IPS DF 4.7 (cell line): ENCODE results near the gene MCF2L2.

Experiments used
- DNase-seq: peaks from one replicate; pipeline ENCODE4 v3.0.0-alpha.2; 2013; ENCODE audit warnings: low spot score; ENCODE audit errors: extremely low read depth

The MCF2L2 gene

DNA sequence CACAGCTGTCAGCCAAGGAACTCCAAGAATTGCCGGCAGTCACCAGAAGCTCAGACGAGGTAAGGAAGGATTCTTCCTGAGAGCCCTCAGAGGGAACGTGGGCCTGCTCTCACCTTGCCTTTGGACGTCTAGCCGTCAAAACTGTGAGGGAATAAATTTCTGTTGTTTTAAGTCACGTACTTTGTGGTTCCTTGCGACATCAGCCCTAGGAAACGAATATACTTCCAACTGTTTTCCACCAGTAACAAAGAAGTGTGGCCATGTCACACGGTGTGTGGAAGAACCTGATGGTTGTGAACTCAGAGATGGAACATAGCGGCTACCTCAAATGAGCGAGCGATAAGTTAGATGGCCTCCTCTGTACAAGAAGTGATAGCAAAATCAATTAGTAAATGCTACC, 216.3 kb downstream of the MCF2L2 start:
- DNase-seq = no peak

DNA sequence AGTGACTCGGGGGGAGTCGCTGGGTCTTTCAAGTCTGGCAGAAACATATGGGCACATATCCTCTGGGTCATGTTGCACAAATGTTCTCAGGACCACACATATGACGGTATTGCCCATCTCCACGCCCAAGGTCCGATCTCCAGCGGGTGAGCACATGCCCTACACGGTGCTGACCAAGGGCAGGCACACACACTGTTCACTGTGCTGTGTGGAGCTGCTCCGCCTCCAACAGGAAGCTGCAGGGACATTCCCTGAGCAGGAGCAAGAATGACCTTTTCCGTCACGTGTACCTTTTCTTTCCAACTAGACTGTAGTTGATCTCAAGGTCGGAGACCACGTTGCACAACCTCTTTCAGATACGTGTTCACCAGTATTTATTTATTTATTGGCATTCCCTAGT, 217.1 kb downstream of the MCF2L2 start:
- no peak for DNase-seq

DNA sequence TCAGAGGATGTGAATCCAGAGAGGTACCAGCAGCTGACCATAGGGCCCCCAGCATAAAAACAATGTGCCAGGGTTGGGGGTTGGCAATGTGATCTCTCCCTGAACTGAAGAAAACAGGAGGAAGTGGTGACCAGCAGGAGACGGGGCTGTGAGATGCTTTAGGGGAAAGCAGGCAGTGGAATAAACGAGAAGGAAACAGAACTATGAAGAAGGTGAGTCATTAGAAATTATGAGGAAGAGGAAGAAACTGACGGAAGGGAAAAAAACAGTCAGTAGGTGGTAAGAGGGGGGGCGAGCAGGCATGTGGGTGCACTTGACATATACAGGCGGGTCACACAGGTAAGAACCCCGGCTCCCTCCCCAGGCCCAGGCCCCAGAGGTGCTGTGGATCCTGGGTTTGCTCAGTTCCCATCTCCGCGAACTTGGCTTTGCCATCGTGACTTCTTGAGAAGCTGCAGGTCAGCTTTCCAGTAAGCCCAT, 217.5 kb downstream of the MCF2L2 start:
- DNase-seq = no peak

DNA sequence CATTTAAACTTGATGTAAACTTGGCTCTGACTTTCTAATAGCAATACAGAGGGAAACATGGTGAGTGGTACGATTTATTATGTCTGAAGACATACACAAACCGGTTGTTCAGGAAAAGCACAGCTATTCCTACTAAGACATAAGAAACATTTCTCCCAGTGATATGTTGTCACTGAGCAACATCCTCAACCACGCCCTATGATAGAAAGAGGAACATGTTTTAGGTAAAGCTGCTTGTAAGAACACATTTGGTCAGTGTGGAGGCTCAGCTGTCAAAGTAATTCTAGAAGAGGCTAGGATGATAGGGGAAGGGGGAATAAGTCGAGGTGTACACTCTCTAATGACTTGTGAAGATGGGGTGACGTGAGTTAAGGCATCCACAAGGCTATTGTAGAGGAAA, 218.1 kb downstream of the MCF2L2 start:
- DNase-seq = no peak

DNA sequence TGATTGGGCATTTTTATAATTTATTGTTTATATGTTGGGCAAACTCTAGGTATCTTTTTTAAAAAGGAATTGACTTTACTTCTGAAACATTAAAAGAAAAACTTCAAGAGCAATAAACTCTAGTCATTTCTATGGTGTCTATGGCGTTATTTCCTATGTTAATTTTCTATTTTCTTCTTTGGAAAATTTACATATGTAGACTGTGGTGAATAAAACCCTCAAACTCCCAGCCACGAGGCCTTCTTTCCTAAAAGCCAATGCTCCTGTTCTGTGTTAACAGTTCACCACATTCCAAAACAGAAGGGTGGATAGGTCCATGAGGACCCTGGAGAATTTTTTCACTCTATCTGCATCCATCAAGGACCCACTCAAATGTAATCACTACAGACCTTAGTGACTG, 219.6 kb downstream of the MCF2L2 start:
- DNase-seq = no peak

DNA sequence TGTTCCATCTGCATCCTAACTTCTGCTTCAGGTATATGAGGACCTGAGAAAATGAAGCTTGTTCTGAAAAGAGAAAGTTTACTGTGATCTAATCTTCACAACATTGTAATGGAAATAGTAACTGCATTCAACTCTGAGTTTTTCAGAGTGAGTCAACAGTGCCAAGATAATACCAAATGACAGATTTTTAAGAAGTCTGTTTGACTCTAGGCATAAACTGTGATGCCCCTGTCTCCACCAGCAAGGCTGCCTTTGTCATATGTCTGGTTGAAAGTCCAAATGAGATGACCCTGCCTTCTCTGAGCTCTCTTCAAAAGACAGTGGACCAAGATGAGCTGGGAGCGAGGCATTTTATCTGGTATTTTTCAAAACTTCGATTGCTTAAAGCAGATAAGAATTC, 220.2 kb downstream of the MCF2L2 start:
- no peak for DNase-seq

DNA sequence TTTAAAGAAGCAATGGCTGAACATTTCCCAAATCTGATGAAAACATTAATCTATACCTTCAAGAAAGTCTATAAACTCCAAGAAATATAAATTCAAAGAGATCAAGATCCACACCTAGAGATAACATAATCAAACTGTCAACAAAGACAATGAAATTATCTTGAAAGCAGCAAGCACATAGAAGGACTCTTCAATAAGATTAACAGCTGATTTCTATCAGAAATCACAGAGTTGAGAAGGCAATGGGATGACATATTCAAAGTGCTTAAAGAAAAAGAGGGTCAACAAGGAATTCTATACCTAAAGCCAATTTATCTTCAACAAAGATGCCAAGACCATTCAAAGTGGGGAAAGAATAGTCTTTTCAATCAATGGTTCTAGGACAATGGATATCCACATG, 224.7 kb downstream of the MCF2L2 start:
- DNase-seq = no peak

DNA sequence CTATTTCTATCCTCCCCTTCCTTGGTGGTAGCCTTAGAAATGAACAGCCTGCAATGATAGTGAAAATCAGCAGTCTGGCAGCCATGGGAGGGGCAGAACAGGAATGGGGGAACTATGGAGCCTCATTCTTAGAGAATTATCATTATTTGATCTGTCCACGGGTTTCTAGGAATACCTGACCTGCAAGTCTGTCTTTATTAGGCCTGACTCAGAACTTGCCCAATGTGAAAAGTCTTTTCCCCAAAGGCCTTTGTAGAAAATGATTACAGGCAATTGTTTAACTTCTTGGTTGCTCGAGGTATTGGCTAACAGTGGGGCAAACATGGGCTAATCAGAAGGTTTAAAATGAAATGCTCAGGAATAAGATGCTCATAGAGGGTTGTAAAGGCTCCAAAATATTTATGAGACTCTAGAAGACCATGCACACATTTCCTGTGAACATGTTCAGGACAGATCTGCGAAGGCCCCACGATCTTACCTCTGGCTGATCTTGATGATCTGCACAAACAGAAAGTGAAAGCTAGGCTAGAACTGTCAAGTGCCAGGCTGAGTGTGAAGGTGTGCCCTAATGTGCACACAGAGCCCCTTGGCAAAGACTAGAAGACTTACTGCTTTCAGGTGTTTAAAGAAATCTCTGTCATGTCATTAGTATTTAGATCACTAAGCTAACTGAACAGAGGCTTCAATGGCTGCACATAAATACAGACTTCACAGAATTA, 226.3 kb downstream of the MCF2L2 start:
- DNase-seq = no peak

DNA sequence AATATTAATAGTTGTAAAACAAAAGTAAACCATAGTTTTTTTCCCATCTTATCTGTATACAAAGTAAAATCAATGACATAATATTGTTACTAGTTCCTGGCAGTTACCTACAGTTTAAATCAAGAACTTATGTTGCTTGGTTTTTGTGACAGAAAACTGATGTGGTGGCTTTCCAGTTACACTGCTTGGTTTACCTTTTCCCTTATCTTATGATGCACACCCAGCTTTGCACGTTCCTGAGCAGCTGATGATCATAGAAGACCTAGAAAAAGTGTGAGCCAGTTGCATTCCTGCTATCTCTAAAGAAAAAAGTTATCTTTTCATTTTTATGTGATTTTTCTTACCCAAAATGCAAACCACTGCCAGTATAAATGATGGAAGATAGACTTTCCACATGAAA, 229.5 kb downstream of the MCF2L2 start:
- no peak for DNase-seq

DNA sequence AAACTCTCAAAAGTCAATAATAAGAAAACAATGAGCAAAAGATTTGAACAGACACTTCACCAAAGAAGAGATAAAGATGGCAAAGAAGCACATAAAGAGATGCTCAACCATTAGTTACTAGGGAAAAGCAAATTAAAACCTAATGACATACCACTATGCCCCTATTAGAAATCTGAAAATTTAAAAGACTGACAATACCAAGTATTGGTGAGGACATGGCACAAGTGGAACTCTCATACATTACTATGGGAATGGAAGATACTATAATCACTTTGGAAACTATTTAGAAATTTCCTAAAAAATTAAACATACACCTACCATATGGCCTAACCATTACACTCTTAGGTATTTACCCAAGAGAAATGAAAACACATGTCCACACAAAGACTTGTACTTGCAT, 230.7 kb downstream of the MCF2L2 start:
- no peak for DNase-seq

DNA sequence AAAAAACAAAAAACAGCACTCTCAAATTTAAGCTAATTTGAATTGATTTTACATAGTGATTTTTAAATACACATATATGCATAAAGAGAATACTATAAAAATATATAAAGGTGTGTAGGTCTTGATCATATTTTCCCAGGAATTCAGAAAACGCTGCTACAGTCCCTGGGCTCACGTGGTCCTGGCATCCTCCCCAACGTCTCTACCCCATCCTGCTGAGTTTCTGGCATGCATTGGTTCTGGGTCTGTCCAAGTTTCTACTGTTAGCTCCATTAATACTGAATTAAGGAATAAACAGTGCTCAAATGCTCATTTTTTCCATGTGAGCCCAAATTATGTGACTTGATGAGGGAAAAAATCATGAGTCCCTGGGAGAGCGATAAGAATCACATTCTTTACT, 233.2 kb downstream of the MCF2L2 start:
- DNase-seq = no peak

DNA sequence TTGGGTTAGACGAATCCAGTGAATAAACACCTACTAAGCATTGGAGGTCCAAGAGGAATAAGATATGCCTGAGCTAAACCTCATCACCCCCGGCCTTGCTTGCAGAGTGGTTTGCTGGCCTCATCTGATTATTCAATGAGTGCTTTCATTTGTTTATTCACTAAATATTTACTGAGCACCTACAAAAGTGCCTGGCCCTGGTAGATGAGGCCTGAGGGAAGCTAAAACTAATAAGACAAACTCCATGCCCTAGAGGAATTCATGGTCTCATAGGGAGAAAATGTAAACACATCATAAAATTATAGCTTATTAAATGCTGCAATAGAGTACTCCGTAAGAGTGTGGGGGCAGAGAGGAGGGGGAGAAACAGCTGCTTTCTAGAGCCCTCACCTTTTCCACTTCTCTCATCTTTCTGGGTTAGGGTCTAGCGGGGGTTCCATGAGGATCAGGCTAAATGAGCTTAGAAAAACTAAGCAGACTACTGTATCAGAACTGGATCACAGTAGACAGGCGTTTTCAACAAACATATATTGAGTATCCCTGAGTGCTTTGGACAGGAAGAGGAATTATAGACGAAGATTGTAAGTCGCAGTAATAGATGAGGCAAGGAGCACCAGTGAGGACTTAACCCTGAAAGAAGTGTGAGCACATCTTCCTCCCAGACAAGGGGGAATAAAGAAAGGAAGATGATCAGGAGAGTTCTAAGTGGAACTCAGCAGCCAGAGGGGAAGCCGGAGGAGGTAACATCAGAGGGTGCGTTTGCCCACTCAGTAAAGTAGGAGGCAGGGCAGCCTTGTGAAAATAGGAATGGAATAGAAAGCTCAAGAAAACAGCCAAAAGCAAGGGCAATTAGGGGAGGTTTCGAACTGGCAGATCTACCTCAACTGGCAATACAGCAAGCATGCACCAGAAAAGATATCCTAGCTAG, 234.4 kb downstream of the MCF2L2 start:
- DNase-seq = no peak

DNA sequence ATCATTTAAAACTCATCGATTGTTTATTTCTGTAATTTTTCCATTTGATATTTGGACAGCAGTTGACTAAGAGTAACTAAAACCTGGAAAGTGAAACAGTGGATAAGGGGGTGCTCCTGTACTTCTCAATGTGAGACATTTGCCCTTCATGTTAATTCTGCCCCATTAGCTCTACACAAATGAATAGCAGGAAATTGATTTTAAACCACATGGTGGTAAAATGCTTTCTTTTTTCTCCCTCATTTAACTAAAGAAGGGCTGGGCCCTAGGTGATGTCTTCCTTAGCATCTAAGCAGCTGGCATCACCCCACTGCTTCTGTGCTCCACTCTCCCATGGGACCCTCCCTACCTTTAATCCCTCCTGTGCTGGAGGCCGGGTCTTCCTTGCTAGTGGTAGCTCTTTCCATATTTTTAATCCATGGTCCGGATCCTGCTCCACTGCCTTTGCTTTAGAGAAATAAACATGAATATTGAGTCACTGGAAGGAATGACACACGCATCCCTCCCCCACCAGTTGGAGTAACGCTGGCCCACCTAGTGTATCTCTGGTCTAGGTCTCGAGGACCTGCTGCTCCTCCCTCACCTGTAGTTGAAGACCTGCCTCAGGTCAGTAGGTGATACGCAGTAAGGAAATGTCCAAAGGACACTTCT, 235.6 kb downstream of the MCF2L2 start:
- no peak for DNase-seq

DNA sequence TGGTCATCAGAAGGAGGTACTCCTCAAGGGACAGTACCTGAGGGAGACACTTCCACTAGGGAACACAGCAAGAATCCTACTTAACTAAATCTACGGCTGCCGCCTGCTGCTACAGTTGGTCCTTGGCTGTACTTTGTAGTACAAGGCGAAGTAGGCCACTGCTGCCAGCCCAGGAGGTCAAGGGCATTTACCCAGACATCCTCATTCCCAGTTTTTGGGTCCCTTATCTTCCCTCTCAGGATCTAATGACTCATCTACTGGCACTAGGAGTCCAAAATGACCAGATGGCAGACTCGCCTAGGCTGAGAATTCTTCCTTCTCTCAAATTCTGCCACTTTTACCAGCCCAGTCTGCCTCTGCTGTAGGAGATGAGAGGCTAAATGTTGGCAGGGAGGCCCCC, 238.8 kb downstream of the MCF2L2 start:
- no peak for DNase-seq

DNA sequence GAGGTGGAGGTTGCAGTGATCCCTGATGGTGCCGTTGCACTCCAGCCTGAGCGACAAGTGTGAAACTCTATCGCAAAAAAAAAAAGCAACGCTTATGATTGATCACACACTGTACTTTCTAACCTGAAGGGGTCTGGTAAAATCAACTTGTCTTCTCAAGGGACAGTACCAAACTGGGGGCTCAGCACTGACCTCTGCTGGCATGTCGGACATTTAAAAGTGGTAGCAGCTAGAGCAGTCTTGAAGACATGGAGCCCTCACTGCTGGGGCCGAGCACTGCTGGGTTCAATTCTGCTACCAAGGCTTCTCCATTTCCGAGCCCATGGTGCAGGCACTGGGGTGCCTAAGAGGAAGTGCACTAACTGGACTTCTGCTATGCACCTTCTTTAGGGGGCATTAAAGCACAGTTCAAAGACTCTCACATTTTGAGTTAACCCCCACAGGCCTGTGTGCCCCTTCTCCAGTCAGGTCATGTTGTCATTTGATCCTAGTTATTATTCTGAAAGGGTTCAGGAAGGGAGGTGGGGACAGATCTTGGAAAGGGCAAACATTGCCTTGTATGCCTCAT, 239.4 kb downstream of the MCF2L2 start:
- DNase-seq = no peak

DNA sequence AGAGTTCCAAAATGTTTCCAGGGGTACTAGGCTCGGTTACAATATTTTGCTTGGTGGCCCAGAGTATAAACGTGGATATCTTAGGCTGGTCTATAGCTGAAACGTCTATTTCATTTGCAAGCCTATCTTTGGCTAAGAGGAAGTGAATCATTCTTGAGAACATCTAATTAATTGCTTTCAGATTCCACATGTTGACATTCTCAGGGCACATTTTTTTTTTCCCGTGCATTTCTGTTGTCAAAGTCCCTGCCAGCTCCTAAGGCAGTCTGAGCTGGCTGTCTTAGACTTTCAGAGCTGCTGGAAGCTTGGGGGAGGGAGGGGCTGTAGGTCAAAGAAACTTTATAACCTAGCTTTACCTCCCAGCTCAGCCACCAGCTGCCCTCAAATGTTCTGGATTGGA, 242.7 kb downstream of the MCF2L2 start:
- DNase-seq = no peak

DNA sequence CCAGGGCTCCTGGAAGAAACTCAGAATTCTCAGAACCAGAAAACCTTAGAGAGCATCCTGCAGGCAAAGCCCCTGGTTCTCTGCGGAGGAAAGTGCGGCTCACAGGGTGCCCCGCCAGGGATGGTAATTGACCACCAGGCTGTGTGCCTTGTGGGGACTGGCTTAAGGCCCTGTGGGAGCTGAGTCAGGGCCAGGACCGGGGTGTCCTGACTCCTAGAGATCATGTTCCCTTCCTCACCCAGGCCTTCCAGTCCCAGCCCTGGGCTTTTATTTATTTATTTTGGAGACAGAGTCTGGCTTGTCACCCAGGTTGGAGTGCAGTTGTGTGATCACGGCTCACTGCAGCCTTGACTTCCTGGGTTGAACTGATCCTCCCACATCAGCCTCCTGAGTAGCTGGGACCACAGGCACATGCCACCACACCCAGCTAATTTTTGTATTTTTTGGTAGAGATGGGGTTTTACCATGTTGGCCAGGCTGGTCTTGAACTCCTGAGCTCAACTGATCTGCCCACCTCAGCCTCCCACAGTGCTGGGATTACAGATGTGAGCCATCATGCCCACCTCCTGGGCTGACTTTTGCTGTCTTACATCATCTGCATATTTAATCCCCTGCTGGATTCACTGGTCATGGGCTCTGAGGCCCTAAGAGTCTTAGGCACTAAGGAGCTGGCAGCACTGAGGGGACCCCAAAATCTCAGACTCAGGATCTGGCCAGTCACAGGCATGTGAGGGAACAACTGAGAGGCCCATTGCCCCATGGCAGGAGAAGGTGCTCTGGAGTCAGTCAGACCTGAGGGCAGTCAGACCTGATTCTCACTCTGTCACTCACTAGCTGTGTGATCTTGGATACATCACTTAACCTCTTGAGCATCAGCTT, 245.4 kb downstream of the MCF2L2 start:
- DNase-seq = no peak

DNA sequence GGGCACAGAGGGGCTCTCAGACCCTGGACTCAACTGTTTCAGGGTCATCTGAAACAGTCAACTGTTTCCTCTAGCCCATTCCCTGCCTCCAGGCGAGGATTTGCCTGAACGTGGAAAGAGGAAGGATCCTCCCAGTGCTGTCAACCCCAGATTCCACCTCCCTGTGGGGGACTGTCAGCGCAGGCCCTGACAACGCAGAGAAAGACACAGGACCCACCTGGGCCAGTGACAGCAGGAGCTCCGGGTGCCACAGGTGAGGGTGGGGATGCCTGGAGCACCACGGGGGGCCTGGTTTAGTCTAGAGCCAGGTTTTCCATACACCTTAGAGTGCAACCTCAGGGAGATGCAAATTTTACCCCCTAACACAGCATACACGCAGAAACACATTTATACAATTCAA, 246.3 kb downstream of the MCF2L2 start:
- no peak for DNase-seq

DNA sequence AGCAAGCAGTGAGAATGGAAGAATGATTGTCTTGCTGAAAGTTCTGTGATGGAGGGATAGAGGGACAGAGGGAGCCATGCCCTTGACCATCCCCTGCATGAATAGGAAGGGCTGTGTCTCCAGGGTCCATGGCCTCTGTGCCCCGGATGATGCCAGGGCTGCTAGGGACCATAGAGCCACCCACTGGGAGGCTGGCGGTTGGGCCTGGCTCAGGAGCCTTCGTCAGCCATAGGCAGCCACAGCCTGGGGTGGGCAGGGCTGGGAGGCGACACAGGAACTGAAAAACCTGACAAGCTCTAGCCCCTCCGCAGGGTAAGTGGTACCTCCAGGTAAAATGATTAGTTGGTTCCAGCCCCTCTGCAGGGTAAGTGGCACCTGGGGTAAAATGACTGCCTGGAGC, 246.8 kb downstream of the MCF2L2 start:
- DNase-seq = no peak

DNA sequence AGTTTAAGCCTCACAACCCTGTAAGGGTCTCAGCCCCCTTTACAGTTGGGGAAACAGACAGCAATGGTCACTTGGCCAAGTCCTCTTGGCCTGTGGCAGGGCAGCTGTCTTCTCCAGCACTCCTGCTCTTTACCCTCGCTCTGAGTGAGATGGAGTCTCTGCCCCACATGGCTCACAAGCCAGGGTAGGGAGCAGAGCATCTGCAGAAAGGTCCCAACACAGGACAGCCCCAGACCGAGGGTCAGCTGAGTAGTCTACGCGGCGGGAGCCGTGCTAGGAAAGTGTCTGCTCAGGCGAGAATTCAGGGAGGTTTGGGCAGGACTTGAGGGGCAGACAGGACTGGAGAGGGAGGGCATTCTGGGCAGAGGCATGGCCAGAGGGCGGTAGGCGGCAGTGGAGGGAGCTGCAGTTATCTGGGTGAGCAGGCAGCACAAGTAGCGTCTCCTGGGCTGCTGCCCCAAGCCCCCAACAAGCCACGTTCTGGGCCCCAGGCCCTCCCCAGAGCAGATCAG, 247.6 kb downstream of the MCF2L2 start:
- no peak for DNase-seq
